PFSK-1 (cell line): ENCODE results near the gene LRRC28.

Source experiments
- FOXP2 ChIP-seq: optimal IDR thresholded peaks from 2 replicates; pipeline ENCODE3; 2011; ENCODE audit warnings: borderline replicate concordance, control low read depth, inconsistent platforms; ENCODE audit not compliant: insufficient read depth; ENCODE audit errors: extremely low read length, extremely low read depth
- POLR2AphosphoS5 ChIP-seq: IDR thresholded peaks from 2 replicates; pipeline ENCODE4 v1.6.1; 2012; ENCODE audit warnings: low read depth, mild to moderate bottlenecking, control low read depth, low read length, moderate library complexity
- REST ChIP-seq, 2 experiments: IDR thresholded peaks; 2 replicates each; pipeline versions ENCODE4 v1.6.1 to v1.8.0; 2011 to 2012; ENCODE audit warnings: low read depth in 2 of 2, low read length in 2 of 2, control low read depth in 1 of 2, inconsistent platforms in 1 of 2, mild to moderate bottlenecking in 1 of 2, moderate library complexity in 1 of 2; ENCODE audit not compliant: insufficient read depth in 1 of 2
- SIN3A ChIP-seq: IDR thresholded peaks from 2 replicates; pipeline ENCODE4 v1.6.1; 2012; ENCODE audit warnings: mild to moderate bottlenecking, low read length, moderate library complexity, borderline replicate concordance; ENCODE audit not compliant: insufficient read depth
- TAF1 ChIP-seq: IDR thresholded peaks from 2 replicates; pipeline ENCODE4 v1.6.1; 2012; ENCODE audit warnings: low read length, control low read depth, borderline replicate concordance; ENCODE audit not compliant: insufficient read depth

The LRRC28 gene

DNA sequence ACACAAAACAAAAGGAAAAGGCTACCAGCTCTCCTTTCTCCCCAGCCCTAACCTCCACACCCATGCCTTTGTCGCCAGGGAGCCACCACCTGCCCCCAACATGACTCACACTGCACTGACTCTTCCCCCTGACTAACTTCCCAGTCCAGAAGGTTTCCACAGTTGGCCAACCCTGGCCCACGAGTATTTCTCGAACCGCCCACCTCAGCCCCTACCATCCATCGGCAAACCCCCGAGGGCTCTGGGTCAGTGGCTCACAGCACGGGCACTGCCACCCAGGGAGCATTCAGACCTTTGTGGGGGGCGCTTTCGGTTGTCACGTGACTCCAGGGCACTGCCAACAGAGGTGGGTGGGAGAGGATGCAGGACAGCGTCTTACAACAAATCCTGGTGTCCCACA lies 152.3 kb downstream of the LRRC28 start:
- TF ChIP-seq FOXP2: no peak

DNA sequence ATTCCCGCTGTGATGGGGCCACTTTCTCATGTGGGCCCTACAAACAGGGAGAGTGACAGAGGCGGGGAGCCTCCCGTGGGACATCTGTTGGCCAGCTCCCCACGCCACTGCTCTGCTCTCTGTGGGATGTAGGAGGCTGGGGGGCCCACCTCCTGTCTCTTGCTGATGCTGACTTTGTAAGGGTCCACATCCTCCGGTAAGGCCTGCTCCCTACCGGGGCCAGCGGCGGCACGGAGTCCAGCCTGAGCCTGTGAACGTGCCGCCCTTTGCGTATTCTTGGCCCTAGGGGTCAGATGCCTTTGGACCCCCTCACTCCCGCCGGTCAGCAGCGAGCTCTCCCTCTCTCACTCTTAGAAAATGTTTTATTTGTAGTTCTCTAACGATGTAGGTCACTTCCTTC lies 153.2 kb downstream of the LRRC28 start:
- TF ChIP-seq POLR2AphosphoS5: no peak
- TF ChIP-seq FOXP2: no peak
- no peak for TF ChIP-seq TAF1
- TF ChIP-seq REST (IDR thresholded peaks at IDR 0.05; ENCODE audit: insufficient read depth in 1 of 2, low read depth in 2 of 2, low read length in 2 of 2): no peak
- no peak for TF ChIP-seq SIN3A

DNA sequence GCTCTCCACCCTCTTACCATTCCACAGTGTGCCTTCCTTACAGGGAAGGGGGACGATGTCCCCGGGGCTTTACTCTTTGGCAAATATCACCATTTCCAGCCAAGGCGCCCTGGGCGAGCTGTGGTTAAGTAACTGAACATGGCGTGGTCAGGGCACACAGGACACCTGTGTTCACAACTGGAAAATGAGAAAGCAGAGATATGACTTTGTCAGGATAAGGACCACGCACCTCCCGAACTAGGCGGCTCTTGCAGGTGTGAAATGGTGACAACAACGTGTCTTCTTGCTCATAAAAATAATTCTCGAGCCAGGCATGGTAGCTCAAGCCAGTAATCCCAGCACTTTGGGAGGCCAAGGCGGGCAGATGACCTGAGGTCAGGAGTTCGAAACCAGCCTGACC lies 154.8 kb downstream of the LRRC28 start:
- TF ChIP-seq SIN3A (no peak), FOXP2 (no peak), TAF1 (no peak), POLR2AphosphoS5 (no peak), REST (IDR thresholded peaks at IDR 0.05; ENCODE audit: insufficient read depth in 1 of 2, low read depth in 2 of 2, low read length in 2 of 2) (no peak)

- no peak for TF ChIP-seq TAF1
- TF ChIP-seq POLR2AphosphoS5: no peak
- TF ChIP-seq SIN3A: no peak
- no peak for TF ChIP-seq FOXP2
- TF ChIP-seq REST (IDR thresholded peaks at IDR 0.05; ENCODE audit: insufficient read depth in 1 of 2, low read depth in 2 of 2, low read length in 2 of 2): no peak
Observed at GRCh38 chr15:99406716-99407487, 155.6 kb downstream of the LRRC28 start.

GRCh38 chr15:99407716-99408115 lies 156.4 kb downstream of the LRRC28 start:
- no peak for TF ChIP-seq SIN3A
- TF ChIP-seq REST (IDR thresholded peaks at IDR 0.05; ENCODE audit: insufficient read depth in 1 of 2, low read depth in 2 of 2, low read length in 2 of 2): no peak
- TF ChIP-seq TAF1: no peak
- no peak for TF ChIP-seq FOXP2
